Nephron (organoid): ENCODE measurements around the gene ZNF511.

Experiments
- H3K27ac Mint-ChIP-seq, 3 experiments: 2 replicates each; pipeline ENCODE4 v1.8.0; 2020; ENCODE audit warnings: mixed read lengths in 3 of 3, mild to moderate bottlenecking in 2 of 3, moderate library complexity in 1 of 3
- H3K27me3 Mint-ChIP-seq: 2 replicates; pipeline ENCODE4 v1.8.0; 2021; ENCODE audit warnings: low read depth, mild to moderate bottlenecking, moderate library complexity, mixed read lengths
- H3K36me3 Mint-ChIP-seq: 2 replicates; pipeline ENCODE4 v1.8.0; 2020; ENCODE audit warnings: low read depth, mixed read lengths
- H3K4me1 Mint-ChIP-seq: 2 replicates; pipeline ENCODE4 v1.8.0; 2020; ENCODE audit warnings: mixed read lengths
- H3K4me3 Mint-ChIP-seq, 3 experiments: 2 replicates each; pipeline ENCODE4 v1.8.0; 2020; ENCODE audit warnings: mild to moderate bottlenecking in 3 of 3, mixed read lengths in 3 of 3, moderate library complexity in 2 of 3
- H3K9me3 Mint-ChIP-seq: 2 replicates; pipeline ENCODE4 v1.8.0; 2020; ENCODE audit warnings: mixed read lengths
- CTCF ChIP-seq, 3 experiments: fragments of 200-600 bp; sonication (generic); IDR thresholded peaks; one replicate each; pipeline ENCODE4 v1.5.0; 2021; ENCODE audit warnings: antibody characterized with exemption in 3 of 3; ENCODE audit not compliant: unreplicated experiment in 3 of 3

Gene ZNF511

GRCh38 chr10:133268532-133268931 is 40.2 kb upstream of the ZNF511 start:
- TF ChIP-seq CTCF (IDR thresholded peaks at IDR 0.05; ENCODE audit: unreplicated experiment in 3 of 3) = no peak
- Mint-ChIP-seq H3K27me3 (peaks cover 10% of the 10 kb centered on the region), H3K27ac (no peak overlapping the region), H3K36me3 (no peaks in the 10 kb centered on the region), H3K9me3 (no peaks in the 10 kb centered on the region), H3K4me1 (no peaks in the 10 kb centered on the region), H3K4me3 (no peak overlapping the region)

GRCh38 chr10:133269367-133269766 is 39.3 kb upstream of the ZNF511 start:
- no peak overlapping the region for H3K4me3 Mint-ChIP-seq
- no peaks in the 10 kb centered on the region for H3K4me1 Mint-ChIP-seq
- peaks cover 10% of the 10 kb centered on the region for H3K27me3 Mint-ChIP-seq
- no peak for TF ChIP-seq CTCF (IDR thresholded peaks at IDR 0.05; ENCODE audit: unreplicated experiment in 3 of 3)
- no peak overlapping the region for H3K27ac Mint-ChIP-seq
- no peaks in the 10 kb centered on the region for H3K36me3 Mint-ChIP-seq
- H3K9me3 Mint-ChIP-seq = no peaks in the 10 kb centered on the region

GRCh38 chr10:133270204-133270603 is 38.5 kb upstream of the ZNF511 start:
- Mint-ChIP-seq H3K4me3 (no peak overlapping the region), H3K9me3 (no peaks in the 10 kb centered on the region), H3K27me3 (peaks cover 10% of the 10 kb centered on the region), H3K4me1 (no peaks in the 10 kb centered on the region), H3K27ac (no peak overlapping the region), H3K36me3 (no peaks in the 10 kb centered on the region)
- TF ChIP-seq CTCF (IDR thresholded peaks at IDR 0.05; ENCODE audit: unreplicated experiment in 3 of 3) = no peak

- Mint-ChIP-seq H3K9me3 (no peaks in the 10 kb centered on the region), H3K27me3 (peaks cover 7% of the 10 kb centered on the region), H3K4me3 (no peak overlapping the region), H3K4me1 (no peaks in the 10 kb centered on the region), H3K36me3 (no peaks in the 10 kb centered on the region), H3K27ac (no peak overlapping the region)
- TF ChIP-seq CTCF (IDR thresholded peaks at IDR 0.05; ENCODE audit: unreplicated experiment in 3 of 3) = no peak
These were observed 37.9 kb upstream of the ZNF511 start for GRCh38 chr10:133270773-133271297.

GRCh38 chr10:133271521-133272300 is 37.0 kb upstream of the ZNF511 start:
- Mint-ChIP-seq H3K4me3 (no peak overlapping the region), H3K27me3 (peaks cover 8% of the 10 kb centered on the region), H3K27ac (no peak overlapping the region), H3K9me3 (no peaks in the 10 kb centered on the region), H3K4me1 (no peaks in the 10 kb centered on the region), H3K36me3 (no peaks in the 10 kb centered on the region)
- no peak for TF ChIP-seq CTCF (IDR thresholded peaks at IDR 0.05; ENCODE audit: unreplicated experiment in 3 of 3)
